Natural killer cell treated with Interleukin-12 subunit alpha and Interleukin-12 subunit beta and Interleukin-15 and Interleukin-18, amount 100 ng/mL, for 72 hours (primary cell): ENCODE measurements around the gene TMUB1. TPM values are rescaled to one million over a fixed set of nuclear protein-coding genes. Genes with fewer than 3 reads are reported as not detected.

Experiments used
- ATAC-seq, 2 donors: fragments of 150-1000 bp; cut with Tn5 transposase in 1 of 2; sonication (Bioruptor Pico), chemical (Tn5 transposase) in 1 of 2; 2 replicates each; pipeline ENCODE4 v1.10.0; 2021
- DNase-seq: peaks from one replicate; pipeline ENCODE4 v3.0.0; 2022; ENCODE audit warnings: low spot score
- H3K27ac Mint-ChIP-seq, 2 donors: 1 replicate in 1 of 2; 2 replicates in 1 of 2; pipeline ENCODE4 v1.8.0; 2022; ENCODE audit warnings: mixed read lengths in 2 of 2, mild to moderate bottlenecking in 1 of 2, moderate library complexity in 1 of 2
- H3K27me3 Mint-ChIP-seq, 2 donors: 1 replicate in 1 of 2; 2 replicates in 1 of 2; pipeline ENCODE4 v1.8.0; 2022; ENCODE audit warnings: mixed read lengths in 2 of 2
- H3K36me3 Mint-ChIP-seq: one replicate; pipeline ENCODE4 v1.8.0; 2022; ENCODE audit warnings: mixed read lengths
- H3K4me1 Mint-ChIP-seq, 2 donors: 1 replicate in 1 of 2; 2 replicates in 1 of 2; pipeline ENCODE4 v1.8.0; 2022; ENCODE audit warnings: low read depth in 2 of 2, mixed read lengths in 2 of 2, mild to moderate bottlenecking in 1 of 2
- H3K4me3 Mint-ChIP-seq: one replicate; pipeline ENCODE4 v1.8.0; 2022; ENCODE audit warnings: mixed read lengths
- H3K9me3 Mint-ChIP-seq: 2 replicates; pipeline ENCODE4 v1.8.0; 2022; ENCODE audit warnings: mixed read lengths
- total RNA-seq, 2 donors: library from RNA; stranded (reverse); gene quantifications; one replicate each; pipeline ENCODE4 v1.2.3, GENCODE V29; 2022

TMUB1 gene
- total RNA-seq, 2 donors from 2014 or later: 65.5 to 73.1 TPM

DNA sequence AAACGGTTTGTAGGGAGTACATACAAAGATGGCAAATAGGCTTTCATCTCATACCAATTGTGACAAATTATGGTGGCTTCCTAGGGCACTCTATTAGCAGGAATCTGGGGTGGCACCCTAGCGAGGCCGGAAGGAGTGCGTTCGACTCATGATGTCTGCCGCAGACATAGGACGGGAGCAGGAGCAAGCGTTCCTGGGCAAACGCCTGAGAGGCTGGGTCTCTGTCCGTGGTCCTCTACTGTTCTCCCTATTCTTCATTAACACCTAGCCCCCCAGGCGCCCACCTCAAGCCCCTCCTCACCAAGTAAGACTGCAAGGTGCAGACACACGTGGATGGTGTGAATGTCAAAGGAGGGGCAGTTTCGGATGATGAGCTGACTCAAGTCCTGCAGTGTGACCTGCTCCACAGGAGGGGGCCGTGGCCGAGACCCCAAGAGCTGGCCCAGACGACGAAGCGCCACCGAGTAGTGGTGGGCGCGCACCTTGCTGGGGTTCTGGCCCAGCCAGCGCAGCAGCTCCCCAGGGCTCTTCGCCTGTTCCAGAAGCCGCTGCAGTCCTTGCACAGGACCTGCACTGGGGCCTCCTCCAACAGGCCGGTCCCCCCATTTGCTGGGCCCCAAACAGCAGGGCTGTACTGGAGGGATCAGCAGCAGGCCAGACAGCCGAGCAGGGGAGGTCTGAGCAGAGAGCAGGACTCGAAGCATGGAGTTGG is 3.9 kb downstream of the TMUB1 start:
- no peak for ATAC-seq
- H3K4me1 Mint-ChIP-seq: peaks cover 12 to 19% of the 10 kb centered on the region in 2 donors
- no peaks in the 10 kb centered on the region for H3K27me3 Mint-ChIP-seq
- DNase-seq: no peak
- peak overlapping the region; percentile 44 to 64 for H3K27ac Mint-ChIP-seq
- no peaks in the 10 kb centered on the region for H3K9me3 Mint-ChIP-seq
- H3K36me3 Mint-ChIP-seq: no peaks in the 10 kb centered on the region
- peak overlapping the region; percentile 87 for H3K4me3 Mint-ChIP-seq

DNA sequence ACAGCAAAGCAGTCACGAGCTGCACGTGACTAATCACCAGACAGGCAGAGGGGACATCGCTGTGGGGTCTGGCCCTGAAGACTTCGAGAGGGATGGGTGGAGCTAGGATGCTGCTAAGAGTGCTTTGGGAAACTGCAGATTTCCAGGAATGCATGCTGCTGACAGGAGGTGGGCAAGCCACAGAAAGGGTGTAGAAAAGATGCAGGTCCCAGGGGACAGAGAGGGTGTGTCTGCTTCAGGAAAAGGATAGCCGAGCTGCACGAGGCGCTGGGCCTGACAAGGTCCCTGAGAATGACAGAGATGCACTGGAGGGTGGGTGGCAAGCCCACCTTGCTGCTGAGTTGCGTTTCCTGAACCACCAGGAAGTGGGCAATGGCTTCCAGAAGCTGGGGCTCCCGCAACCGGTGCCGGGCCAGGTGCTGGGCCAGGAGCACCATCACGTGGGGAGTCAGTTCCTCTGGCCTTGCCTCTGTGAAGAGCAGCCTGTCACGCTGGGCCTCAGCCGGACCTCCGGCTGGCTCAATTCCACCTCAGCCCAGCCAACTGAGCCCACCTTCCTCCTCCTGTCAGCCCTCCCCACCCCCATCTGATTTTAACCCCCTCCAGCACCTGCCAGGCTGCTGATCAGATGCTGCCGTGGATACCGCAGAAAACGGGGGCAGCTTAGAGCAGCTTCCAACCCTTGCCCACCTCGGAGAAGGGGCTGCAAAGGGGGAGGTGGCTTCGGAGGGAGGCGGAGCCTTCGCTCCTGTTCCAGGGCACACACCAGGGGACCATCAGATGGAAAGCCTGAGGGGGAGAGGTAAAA is 4.9 kb downstream of the TMUB1 start:
- Mint-ChIP-seq H3K4me1 (peaks cover 12 to 19% of the 10 kb centered on the region in 2 donors), H3K9me3 (no peaks in the 10 kb centered on the region), H3K27ac (peak overlapping the region in 1 of 2 donors; percentile 57), H3K36me3 (no peaks in the 10 kb centered on the region), H3K4me3 (peak overlapping the region; percentile 87), H3K27me3 (no peaks in the 10 kb centered on the region)
- no peak for ATAC-seq
- DNase-seq: no peak

DNA sequence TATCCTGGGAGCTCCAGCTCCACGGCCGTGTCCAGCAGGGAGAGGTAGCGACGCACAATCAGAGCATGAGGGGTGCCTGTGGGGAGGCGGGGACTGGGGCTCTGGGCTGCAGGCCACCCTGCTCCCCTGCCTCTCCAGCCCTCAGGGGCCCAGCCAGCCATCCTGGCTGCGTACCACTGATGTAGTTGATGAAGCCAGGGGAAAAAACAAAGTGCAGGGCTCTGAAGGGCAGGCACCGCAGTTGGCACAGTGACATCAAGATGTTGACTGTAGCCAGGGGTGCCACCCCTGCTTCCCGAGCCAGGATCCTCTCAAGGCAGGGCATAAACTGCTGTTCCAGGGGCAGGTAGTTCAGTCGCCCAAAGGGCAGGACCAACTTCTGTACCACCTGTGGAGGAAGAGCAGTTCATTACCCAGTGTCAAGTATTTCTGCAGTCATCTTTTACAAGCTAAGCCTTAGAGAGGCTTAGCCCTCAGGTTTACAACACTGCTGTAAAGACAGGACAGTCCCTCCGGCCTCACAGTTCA is 5.5 kb downstream of the TMUB1 start:
- peaks cover 9 to 16% of the 10 kb centered on the region in 2 donors for H3K4me1 Mint-ChIP-seq
- peak overlapping the region; percentile 71 for H3K4me3 Mint-ChIP-seq
- DNase-seq (no peak), ATAC-seq (no peak)
- H3K27me3 Mint-ChIP-seq: no peaks in the 10 kb centered on the region
- no peaks in the 10 kb centered on the region for H3K36me3 Mint-ChIP-seq
- peak overlapping the region in 1 of 2 donors; percentile 57 for H3K27ac Mint-ChIP-seq
- H3K9me3 Mint-ChIP-seq: no peaks in the 10 kb centered on the region

DNA sequence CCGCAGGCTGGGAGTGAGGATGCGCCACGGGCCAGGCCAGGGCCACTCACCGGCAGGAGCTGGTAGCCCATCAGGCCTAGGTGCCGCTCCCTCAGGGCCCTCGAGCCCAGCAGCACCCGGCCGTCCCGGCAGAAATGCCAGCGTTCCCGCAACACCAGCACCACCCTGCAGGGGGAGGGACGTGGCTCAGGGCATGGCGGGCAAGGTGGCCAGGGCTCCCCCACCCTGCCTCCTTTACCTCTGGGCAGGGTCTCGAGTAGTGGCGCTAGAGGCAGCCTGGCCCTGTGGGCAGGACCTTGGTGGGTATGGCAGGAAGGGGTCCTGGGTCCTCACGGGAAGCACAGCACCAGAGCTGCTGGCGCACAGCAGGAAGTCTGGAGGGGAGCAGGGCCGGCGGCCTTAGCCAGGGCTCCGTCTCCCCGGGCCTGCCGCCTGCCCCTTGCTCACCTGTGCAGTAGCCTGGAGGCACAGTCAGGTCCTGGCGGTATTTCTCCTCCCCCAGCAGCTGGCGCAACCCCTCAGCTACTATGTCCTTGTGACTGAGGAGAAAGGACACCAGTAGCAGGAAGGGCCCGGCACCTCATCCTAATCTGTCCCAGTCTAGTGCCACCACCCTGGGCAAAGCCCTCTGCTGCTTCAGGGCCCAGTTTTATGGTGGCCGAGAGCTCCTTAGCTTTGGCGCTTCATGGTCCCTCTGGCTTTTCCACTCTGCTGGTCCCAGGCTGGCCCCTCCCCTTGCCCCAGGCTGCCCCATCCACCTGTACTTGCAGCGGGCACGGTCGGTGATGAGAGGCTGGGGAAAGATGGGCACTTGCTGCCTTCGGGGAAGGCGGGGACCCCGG is 6.2 kb downstream of the TMUB1 start:
- Mint-ChIP-seq H3K27ac (no peak overlapping the region), H3K4me3 (no peak overlapping the region), H3K9me3 (no peaks in the 10 kb centered on the region), H3K36me3 (no peaks in the 10 kb centered on the region), H3K27me3 (no peaks in the 10 kb centered on the region), H3K4me1 (peaks cover 6 to 13% of the 10 kb centered on the region in 2 donors)
- DNase-seq (no peak), ATAC-seq (no peak)

DNA sequence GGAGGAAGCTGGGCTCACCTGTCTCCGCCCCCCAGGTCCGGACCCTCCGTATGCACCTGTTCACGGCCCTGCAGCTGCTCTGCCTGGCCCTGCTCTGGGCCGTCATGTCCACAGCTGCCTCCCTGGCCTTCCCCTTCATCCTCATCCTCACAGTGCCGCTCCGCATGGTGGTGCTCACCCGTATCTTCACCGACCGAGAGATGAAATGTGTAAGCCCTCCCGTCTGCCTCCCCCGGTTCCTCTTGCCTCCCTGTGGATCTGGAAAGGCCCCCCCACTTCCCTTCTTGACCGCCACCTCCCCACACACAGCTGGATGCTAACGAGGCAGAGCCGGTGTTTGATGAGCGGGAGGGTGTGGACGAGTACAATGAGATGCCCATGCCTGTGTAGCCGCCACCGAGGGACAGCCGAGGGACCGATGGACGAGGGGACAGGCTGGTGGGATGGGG is 7.3 kb downstream of the TMUB1 start:
- DNase-seq (no peak), ATAC-seq (no peak)
- H3K27me3 Mint-ChIP-seq: no peaks in the 10 kb centered on the region
- peaks cover 6 to 11% of the 10 kb centered on the region in 2 donors for H3K4me1 Mint-ChIP-seq
- no peak overlapping the region for H3K4me3 Mint-ChIP-seq
- no peak overlapping the region for H3K27ac Mint-ChIP-seq
- no peaks in the 10 kb centered on the region for H3K36me3 Mint-ChIP-seq
- H3K9me3 Mint-ChIP-seq: no peaks in the 10 kb centered on the region

DNA sequence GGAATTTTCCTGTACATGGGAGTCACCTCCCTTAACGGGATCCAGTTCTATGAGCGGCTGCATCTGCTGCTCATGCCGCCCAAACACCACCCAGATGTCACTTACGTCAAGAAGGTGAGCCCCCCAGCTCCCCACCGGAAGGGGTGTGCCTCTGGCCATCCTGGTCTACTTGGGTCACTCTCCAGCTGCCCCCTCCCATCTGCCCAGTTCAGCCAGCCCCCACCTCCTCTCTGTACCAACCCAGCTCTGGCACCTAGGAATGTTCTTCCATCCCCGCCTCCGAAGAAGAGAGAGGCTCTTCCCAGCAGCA is 7.7 kb downstream of the TMUB1 start:
- no peaks in the 10 kb centered on the region for H3K9me3 Mint-ChIP-seq
- H3K4me1 Mint-ChIP-seq: peaks cover 6 to 11% of the 10 kb centered on the region in 2 donors
- no peaks in the 10 kb centered on the region for H3K36me3 Mint-ChIP-seq
- no peak overlapping the region for H3K4me3 Mint-ChIP-seq
- no peak for DNase-seq
- no peak overlapping the region for H3K27ac Mint-ChIP-seq
- ATAC-seq: no peak
- no peaks in the 10 kb centered on the region for H3K27me3 Mint-ChIP-seq

DNA sequence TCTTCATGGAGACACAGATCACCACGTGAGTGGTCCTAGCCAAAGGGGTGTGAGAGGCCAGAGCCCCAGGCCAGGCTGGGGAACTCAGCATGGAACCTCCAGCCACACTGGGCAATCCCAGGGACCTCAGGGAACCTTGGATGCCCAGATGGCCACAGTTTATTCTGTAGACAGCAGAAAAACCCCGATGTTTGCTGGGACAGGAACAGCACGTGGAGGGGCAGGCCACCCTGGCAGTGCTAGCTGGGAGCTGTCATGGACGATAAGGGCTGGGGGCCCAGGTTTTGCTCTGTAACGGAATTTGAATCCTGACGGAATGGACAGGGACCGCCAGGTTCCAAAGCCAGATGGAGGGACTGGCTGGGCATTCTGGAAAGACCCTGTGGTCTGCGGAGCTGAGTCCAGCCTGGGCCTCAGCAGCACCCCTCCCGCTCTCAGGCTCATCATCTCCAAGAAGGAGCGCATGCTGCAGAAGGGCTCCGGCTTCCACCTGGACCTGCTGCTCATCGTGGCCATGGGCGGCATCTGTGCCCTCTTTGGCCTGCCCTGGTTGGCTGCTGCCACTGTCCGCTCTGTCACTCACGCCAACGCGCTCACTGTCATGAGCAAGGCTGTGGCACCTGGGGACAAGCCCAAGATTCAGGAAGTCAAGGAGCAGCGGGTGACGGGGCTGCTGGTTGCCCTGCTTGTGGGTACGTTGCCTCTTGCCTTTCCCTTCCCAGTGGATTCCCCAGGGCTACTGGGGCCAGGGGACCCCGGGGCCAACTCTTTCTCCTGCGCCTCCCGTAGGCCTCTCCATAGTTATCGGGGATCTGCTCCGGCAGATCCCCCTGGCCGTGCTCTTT is 8.3 kb downstream of the TMUB1 start:
- H3K9me3 Mint-ChIP-seq: no peaks in the 10 kb centered on the region
- DNase-seq (no peak), ATAC-seq (no peak)
- no peaks in the 10 kb centered on the region for H3K36me3 Mint-ChIP-seq
- H3K4me3 Mint-ChIP-seq: no peak overlapping the region
- H3K4me1 Mint-ChIP-seq: peaks cover 6 to 11% of the 10 kb centered on the region in 2 donors
- H3K27ac Mint-ChIP-seq: no peak overlapping the region
- H3K27me3 Mint-ChIP-seq: no peaks in the 10 kb centered on the region

DNA sequence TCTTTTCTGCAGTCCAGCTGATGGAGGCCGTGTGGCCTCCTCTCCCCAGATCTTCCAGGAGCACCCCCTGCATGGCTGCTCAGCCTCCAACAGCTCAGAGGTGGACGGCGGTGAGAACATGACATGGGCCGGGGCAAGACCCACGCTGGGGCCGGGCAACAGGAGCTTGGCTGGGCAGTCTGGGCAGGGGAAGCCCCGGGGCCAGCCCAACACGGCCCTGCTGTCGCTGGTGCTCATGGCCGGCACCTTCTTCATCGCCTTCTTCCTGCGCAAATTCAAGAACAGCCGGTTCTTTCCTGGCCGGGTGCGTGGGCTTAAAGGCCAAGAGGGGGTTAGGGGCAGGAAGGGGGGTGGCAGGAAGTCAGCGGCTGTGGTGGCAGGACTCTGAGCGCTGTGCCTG is 9.3 kb downstream of the TMUB1 start:
- DNase-seq: no peak
- Mint-ChIP-seq H3K9me3 (no peaks in the 10 kb centered on the region), H3K27ac (no peak overlapping the region), H3K4me1 (peaks cover 6% of the 10 kb centered on the region in 2 donors), H3K27me3 (no peaks in the 10 kb centered on the region), H3K4me3 (no peak overlapping the region), H3K36me3 (no peaks in the 10 kb centered on the region)
- ATAC-seq: peak in 1 of 2 donors; percentile 25

DNA sequence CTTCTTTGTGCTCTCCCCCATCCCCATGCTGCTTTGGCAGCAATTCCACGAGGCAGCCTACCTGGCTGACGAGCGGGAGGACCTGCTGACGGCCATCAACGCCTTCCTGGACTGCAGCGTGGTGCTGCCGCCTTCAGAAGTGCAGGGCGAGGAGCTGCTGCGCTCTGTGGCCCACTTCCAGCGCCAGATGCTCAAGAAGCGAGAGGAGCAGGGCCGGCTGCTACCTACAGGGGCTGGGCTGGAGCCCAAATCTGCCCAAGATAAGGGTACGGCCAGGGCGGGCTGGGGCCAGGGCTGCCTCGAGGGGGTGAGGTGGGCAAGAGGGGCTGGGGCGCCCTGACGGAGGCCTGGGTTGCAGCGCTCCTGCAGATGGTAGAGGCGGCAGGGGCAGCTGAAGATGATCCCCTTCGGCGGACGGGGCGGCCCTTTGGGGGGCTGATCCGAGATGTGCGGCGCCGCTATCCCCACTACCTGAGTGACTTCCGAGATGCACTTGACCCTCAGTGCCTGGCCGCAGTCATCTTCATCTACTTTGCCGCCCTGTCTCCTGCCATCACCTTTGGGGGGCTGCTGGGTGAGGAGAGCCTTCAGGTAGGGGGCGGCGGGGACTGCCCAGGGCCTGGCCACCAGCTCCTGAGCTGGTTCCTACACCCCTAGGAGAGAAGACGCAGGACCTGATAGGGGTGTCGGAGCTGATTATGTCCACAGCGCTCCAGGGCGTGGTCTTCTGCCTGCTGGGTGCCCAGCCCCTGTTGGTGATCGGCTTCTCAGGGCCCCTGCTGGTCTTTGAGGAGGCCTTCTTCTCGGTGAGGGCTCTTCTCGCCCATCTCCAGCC is 12.0 kb downstream of the TMUB1 start:
- H3K4me1 Mint-ChIP-seq: no peaks in the 10 kb centered on the region
- no peaks in the 10 kb centered on the region for H3K27me3 Mint-ChIP-seq
- no peak overlapping the region for H3K4me3 Mint-ChIP-seq
- H3K36me3 Mint-ChIP-seq: no peaks in the 10 kb centered on the region
- no peak overlapping the region for H3K27ac Mint-ChIP-seq
- ATAC-seq (no peak), DNase-seq (no peak)
- H3K9me3 Mint-ChIP-seq: no peaks in the 10 kb centered on the region

DNA sequence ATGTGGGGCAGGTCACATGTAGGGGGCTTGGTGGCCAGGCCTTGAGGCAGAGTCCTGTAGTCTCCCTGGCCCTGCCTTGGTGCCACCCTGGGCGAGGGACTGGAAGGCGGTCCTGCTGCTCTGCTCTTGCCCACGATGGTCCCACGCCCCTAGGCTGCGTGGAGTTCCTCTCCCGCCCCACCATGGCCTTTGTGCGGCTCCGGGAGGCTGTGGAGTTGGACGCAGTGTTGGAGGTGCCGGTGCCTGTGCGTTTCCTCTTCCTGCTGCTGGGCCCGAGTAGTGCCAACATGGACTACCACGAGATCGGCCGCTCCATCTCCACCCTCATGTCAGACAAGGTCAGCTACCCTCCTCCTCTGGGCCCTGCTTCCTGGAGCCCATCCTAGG is 12.7 kb downstream of the TMUB1 start:
- ATAC-seq (no peak), DNase-seq (no peak)
- Mint-ChIP-seq H3K9me3 (no peaks in the 10 kb centered on the region), H3K36me3 (no peaks in the 10 kb centered on the region), H3K4me3 (no peak overlapping the region), H3K27me3 (no peaks in the 10 kb centered on the region), H3K4me1 (no peaks in the 10 kb centered on the region), H3K27ac (no peak overlapping the region)

DNA sequence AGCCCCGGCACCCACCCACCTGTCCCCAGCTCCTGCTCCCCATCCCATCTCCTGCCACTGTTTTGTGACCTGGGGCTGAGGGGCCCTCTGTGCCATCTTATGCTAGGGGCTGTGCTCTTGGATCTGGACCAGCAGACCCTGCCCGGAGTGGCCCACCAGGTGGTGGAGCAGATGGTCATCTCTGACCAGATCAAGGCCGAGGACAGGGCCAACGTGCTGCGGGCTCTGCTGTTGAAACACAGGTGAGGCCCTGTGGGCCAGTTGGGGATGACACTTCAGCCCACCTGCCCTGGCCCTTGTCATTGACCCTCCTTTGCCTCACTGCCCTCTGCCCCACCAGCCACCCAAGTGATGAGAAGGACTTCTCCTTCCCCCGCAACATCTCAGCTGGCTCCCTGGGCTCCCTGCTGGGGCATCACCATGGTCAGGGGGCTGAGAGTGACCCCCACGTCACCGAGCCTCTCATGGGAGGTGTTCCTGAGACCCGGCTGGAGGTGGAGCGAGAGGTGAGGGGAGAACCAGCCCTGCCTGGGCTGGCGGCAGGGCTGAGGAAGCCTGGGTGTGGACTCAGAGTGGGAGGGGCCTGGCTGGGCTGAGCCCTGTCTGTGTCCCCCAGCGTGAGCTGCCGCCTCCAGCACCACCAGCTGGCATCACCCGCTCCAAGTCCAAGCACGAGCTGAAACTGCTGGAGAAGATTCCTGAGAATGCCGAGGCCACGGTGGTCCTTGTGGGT is 13.3 kb downstream of the TMUB1 start:
- no peak overlapping the region for H3K4me3 Mint-ChIP-seq
- no peak for ATAC-seq
- no peak for DNase-seq

More for the DNA sequence above, 13.3 kb downstream of the TMUB1 start:
- no peaks in the 10 kb centered on the region for H3K27me3 Mint-ChIP-seq
- H3K27ac Mint-ChIP-seq: no peak overlapping the region
- peaks cover 0 to 3% of the 10 kb centered on the region in 2 donors for H3K4me1 Mint-ChIP-seq
- no peaks in the 10 kb centered on the region for H3K36me3 Mint-ChIP-seq
- no peaks in the 10 kb centered on the region for H3K9me3 Mint-ChIP-seq
